HG03159 (cell line): Measurements from ENCODE around the gene ZC3H13.

Experiments used
- ATAC-seq: cut with Tn5 transposase; IDR thresholded peaks from one replicate; pipeline ENCODE4 v1.9.1; 2021; ENCODE audit warnings: mild to moderate bottlenecking, moderate library complexity; ENCODE audit not compliant: unreplicated experiment

ZC3H13 gene

GRCh38 chr13:46052319-46053161 lies at the start of gene ZC3H13:
Gene ZC3H13, minus strand, starts transcription at chr13:46052746. Its CDS starts 7,239 bp downstream, at chr13:46045507.
- ATAC-seq: peak; percentile 99

- ATAC-seq: no peak
Measured at GRCh38 chr13:46102255-46102605, 49.7 kb upstream of the ZC3H13 start.

GRCh38 chr13:46101484-46102254 lies 49.1 kb upstream of the ZC3H13 start:
- ATAC-seq: no peak

- no peak for ATAC-seq
Measured at GRCh38 chr13:46101002-46101401, 48.5 kb upstream of the ZC3H13 start.

- no peak for ATAC-seq
Measured at GRCh38 chr13:46100191-46100815, 47.8 kb upstream of the ZC3H13 start.

GRCh38 chr13:46097663-46098062 lies 45.1 kb upstream of the ZC3H13 start:
- no peak for ATAC-seq

- no peak for ATAC-seq
Measured at GRCh38 chr13:46097015-46097414, 44.5 kb upstream of the ZC3H13 start.

- ATAC-seq: no peak
Measured at GRCh38 chr13:46094478-46094877, 41.9 kb upstream of the ZC3H13 start.

- ATAC-seq: no peak
Measured at GRCh38 chr13:46088821-46089562, 36.4 kb upstream of the ZC3H13 start.

GRCh38 chr13:46087481-46087880 lies 34.9 kb upstream of the ZC3H13 start:
- ATAC-seq: no peak

GRCh38 chr13:46086985-46087384 lies 34.4 kb upstream of the ZC3H13 start:
- no peak for ATAC-seq

GRCh38 chr13:46086421-46086922 lies 33.9 kb upstream of the ZC3H13 start:
- no peak for ATAC-seq

- ATAC-seq: no peak
Measured at GRCh38 chr13:46085737-46086136, 33.2 kb upstream of the ZC3H13 start.

- no peak for ATAC-seq
Measured at GRCh38 chr13:46082324-46082723, 29.8 kb upstream of the ZC3H13 start.

- no peak for ATAC-seq
Measured at GRCh38 chr13:46079770-46080169, 27.2 kb upstream of the ZC3H13 start.

GRCh38 chr13:46077265-46077664 lies 24.7 kb upstream of the ZC3H13 start:
- no peak for ATAC-seq

GRCh38 chr13:46076827-46077226 lies 24.3 kb upstream of the ZC3H13 start:
- ATAC-seq: no peak

- ATAC-seq: no peak
Measured at GRCh38 chr13:46075811-46076210, 23.3 kb upstream of the ZC3H13 start.

GRCh38 chr13:46071590-46072249 lies 19.2 kb upstream of the ZC3H13 start:
- peak; percentile 84 for ATAC-seq

- no peak for ATAC-seq
Measured at GRCh38 chr13:46063292-46063691, 10.7 kb upstream of the ZC3H13 start.
